ENCODE measurements around the gene RIPOR2.
"Not testable (repeated sequence)": the region's sequence is repeated elsewhere in the genome, so short reads cannot be mapped to it uniquely, and the experiment has no call there.

The RIPOR2 gene

DNA sequence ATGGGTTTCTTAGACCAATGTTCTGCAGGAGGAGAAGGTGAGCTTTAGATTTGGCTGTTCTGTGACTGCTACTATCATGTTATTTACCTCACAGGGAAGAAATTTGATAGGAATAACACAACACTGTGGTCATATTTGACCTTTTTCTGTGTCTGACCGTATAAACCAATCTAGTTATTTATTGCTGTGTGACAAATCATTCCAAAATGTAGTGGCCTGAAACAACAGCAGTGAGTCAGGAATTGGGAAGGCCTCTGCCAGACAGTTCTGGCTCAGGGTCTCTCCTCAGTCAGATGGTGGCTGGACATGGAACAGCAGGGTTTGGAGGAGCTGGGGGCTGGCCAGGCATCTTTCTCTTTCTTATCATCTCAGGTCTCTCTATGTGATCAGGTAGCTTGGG, 33.0 kb downstream of the RIPOR2 start:
- no peak for DNase-seq (ENCODE audit: low spot score)

DNA sequence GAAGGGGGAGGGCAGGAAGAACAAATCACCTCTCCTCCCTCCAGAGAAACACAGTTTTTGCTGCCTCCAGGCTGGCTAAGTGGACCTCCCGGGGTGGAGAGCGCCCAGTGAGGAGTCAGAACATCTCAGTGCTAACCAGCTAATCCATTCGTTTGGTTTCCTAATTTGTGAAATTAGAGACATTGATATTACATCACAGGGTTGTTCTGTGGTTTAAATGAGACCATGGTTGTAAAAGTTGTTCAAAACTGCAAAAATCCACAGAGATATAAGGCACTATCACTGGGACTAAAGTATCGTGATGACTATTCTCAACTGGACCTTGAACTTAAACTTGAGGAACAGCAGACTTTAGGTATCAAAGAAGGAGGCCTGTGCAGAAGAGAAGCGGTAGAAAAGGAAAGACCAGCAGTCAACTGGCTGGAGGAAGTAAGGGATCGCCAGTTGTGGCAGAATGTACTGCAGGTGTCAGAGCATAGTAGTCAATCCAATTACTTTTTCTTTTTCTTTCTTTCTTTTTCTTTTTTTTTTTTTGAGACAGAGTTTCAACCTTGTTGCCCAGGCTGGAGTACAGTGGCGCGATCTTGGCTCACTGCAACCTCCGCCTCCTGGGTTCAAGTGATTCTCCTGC, 33.9 kb downstream of the RIPOR2 start:
- DNase-seq (ENCODE audit: low spot score), result no peak

DNA sequence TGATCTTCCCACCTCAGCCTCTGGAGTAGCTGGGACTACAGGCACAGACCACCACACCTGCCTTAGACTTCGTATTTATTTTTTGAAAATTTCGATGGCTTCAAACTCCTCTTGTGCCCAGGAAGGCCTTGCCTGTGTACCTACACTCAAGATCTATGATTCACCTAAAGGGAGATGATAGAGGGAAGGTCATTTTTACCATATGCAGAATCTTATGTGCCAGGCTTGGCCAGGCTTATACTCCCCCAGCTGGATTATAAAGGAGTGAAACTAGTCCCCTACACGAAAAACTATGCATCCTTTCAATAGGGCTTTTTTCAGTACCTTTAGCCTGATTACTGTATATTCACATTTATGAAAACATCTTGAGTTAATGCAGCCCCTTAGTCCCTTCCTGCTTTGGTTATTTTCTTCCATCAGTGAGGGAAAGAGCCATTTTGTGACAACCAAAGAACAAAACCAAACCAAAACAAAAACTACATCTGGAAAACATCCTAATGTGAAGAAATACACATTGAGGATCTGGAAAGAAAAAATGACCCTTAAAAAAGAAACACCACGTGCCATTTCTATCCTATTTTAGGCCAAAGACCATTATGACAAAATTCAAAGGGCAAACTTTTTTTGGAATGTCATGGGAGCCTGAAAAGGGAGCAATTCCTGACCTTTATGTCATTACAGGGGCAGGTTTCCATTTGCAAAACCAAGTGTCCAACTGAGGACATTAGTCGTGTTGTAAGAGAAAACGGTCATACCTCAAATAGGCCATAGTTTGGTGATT, 34.7 kb downstream of the RIPOR2 start:
- DNase-seq (ENCODE audit: low spot score), result no peak

DNA sequence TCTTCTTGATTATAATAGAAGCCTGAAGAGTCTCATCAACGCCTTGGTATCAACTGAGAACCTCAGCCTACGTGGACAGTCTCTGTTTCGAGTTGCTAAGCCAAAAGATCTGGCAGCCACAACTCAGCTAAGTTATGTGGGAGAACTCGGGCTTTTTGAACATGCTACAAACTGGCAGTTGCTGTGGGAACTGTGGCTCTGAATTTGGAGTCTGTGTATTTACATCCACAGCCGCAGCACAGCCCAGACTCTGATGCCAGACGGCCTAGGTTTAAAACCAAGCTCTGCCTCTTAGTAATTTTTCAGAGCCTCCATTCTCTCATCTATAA, 35.8 kb downstream of the RIPOR2 start:
- DNase-seq (ENCODE audit: low spot score), result no peak

DNA sequence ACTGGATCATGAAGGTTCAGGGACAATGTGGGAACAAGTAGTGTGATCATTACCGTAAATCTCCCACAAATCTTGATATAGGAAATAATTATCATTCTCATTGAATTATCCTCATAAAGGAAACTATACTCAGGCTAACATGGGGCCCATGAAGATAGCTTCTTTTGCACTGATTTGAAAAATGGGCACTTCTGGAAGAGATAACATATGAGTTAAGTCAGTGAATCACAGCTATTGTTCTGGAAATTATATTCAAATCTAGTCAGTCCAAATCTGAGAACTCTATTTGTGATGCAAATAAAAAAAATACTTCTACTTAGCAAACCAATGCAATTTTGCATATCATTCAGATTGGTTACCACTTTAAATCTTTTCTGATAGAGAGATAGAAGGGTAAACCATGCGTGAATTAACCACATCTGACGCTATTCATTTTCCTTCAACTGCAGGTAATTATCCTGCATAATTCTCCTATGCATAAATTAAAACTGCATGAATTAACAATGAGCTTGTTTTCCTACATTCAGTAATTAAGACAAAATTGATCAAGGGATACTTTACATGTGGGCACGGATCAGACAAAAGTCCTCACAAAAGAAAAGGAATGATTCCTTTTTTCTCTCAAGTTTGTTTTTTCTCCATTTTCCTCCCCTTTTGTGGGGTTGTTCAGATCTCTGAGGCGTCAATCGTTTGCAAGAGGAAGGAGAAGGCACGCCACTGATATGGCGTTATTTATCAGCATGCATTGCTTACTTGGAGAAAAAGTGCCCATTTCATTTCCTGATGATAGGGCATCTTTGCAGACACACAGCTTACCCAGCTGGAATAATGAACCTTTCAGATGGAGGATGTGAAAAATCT, 36.4 kb downstream of the RIPOR2 start:
- no peak for DNase-seq (ENCODE audit: low spot score)

DNA sequence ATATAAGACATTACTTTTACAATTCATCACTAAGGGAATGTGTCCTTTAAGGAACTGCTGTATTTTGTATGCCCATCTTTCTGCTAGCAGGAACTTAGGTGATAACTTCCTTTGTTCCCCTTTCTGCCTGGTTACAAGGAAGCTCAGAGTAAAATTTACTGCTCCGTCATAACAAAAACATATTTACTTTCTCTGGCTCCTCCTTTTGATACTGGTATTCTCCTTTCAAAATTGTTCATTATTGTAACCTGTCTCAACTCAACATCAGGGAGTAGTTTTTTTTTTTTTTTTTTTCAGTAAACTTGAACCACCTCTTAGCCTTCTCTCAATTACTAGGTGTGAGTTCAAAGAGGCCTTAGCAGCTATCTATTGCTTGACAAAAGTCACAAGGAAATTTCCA, 37.1 kb downstream of the RIPOR2 start:
- no peak for DNase-seq (ENCODE audit: low spot score)

DNA sequence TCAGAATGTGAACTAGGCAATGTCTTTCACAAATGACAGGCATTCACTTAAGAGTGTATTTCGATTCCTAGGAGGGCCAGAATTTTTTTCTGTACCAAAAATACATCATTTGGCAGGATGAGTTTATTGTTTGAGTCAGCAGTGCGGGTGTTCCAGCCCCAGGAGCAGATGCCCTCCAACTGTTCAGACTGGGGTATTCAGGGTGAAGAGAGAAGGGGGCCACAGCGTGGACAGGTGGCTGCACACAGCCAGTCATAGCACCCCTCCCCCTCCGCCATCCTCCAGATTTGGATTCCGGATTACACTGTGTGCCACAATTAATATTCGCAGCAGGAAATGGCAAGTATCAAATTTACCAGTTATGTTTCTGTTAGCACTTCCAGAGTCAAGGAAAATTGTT, 38.6 kb downstream of the RIPOR2 start:
- no peak for DNase-seq (ENCODE audit: low spot score)

DNA sequence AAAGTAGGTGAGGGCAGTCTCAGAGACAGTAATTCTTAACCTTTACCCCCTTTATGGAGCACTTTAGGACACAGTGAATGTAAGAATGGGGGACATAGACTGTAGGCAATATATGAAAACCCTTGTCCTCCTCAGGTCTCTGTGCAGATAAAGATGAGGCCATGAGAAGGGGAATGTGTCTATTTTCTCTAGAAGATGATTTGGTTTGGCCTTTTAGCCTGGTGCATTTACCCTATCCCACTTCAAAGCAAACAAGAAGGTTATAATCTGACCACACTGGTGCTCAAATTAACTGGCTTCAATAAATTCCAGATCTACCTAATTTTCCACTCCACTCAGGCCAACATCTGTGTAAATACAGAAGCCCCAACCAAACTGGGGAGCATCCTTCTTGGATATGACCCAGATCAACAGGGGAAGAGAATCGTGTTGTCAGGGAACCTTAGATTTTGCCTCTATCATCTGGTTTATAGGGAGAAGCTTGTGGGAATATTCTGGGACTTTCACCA, 42.4 kb downstream of the RIPOR2 start:
- no peak for DNase-seq (ENCODE audit: low spot score)

DNA sequence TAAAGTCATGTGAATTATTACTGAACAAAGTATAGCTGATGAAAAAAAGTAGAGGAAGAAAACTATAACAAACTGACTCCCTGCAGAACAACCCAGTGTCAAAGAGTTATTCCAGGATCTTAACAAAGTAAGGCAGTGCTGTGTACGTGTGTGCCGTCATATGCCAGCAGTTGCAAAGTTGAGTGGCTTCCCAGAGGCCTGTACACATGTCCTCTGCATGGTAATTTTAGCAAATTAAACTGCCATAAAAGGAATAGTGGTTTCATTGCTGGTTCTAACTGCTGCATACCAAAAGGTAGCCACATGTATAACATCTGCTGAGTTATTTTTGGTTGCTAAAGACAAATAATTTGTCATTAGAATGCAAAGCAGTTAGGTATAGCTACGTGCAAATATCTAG, 44.8 kb downstream of the RIPOR2 start:
- DNase-seq (ENCODE audit: low spot score), result no peak

DNA sequence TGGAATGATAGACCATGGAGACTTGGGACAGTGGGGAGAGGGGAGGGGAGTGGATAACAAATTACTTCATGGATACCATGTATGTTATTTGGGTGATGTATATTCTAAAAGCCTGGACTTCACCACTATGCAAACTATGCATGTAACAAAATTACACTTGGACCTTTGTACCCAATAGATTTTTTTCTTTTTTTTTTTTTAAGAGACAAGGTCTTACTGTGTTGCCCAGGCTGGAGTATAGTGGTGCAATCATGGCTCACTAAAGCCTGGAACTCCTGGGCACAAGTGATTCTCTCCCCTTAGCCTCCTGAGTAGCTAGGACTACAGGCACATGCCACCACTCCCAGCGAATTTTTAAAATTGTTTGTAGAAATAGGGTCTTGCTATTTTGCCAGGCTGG, 45.3 kb downstream of the RIPOR2 start:
- no peak for DNase-seq (ENCODE audit: low spot score)

DNA sequence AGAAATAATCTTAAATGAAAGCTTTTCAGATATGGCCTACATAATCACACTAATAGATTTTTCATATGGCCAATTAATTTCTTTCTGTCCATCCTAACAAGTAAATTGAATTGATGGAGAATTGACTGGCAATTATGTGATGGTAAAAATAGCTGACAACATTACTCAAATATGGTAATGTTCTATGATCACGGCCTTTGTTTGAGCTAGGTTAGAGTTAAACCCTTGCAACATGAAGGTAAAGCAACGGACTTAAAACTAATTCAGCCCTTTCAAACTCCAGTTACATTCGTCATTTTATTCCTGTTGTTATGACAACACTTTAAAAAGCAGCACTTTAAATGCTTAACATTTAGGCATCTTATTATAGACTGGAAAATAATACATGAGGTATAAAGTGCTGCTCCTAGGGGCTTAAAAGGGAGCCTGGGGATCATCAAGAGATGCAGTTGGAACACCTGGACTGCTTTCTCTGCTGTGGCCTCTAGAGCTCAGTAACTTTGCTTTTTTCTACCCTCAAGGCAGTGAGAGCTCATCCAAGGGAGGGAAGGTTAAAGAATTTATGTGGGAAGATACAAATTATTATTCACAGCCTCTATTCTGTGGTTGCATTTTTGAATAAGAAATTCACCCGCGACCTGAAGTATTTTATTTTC, 46.9 kb downstream of the RIPOR2 start:
- no peak for DNase-seq (ENCODE audit: low spot score)

DNA sequence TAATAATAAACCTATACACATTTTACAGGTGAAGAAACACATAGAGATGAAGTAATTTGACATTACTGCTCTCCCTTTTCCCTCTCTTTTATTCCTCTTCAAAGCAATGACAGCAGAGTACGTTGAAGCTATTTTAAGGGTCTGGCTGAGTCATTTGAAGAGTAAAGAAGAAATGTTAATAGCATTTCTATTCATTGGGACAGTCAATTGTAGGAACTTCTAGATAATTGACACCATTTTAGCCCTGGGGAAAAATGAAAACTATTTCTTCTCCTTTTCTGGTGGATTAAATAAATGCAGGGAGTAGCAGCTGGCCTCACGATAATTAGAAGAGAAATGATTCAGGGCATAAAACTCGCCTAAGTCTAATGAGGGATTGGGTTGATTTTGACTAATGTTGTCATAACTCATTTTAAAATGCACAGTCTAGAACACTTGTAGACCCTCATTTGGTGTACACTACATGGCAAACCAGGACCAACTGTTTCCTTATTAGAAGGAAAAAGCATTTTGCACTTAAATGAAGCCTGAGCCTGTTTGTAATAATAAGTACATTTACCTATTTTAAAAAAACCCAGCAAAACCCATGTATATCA, 48.1 kb downstream of the RIPOR2 start:
- no peak for DNase-seq (ENCODE audit: low spot score)

DNA sequence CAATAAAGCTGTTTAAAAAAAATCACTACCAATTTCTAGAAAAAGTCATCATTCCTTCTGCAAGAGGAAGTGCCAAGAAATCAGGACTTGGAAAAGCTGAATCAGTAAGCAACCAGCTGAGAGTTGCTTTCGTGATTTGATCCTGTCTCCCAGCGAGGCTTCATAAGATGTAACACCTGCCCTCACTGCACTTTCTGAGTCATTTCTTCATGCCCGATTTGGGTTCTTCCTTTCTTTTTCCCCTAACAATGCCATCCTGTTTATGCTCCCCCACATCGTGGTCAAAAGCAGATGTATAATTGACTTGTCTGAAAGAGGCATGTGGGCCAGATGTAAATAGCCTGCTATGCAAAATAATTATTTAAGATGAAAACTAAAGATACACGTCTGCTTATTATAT, 52.1 kb downstream of the RIPOR2 start:
- DNase-seq (ENCODE audit: low spot score), result no peak

DNA sequence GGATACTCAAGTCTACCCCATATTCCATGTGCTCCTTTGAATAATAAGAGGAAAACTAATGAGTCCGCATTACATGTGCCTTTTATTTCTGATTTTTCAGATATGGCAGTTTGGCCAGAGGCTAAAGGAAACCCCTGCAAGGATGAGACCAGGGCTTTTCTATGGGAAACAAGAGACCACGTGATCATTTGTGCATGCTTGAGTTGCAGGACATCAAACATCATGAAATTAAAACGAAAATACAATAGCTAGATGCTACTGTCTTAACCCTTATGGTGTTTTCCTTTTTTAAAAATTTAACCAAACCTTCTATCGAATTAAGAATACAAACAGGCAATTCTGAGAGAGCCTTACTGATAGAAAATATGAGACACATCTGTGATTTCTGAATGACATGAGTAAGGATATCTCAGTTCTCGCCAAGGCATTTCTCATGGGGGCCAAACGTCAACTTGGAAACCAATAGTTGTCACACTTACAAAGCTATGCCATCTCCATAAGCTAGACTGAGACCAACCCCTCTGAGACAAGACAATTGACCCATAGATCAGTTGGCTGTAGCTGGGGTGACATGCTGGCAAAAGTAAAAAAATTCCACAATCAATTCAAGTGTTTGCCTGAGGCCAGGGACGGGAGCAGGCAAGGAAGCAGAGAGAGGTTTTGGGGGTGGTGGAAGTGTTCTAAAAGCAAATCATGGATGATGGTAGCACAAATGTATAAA, 52.8 kb downstream of the RIPOR2 start:
- DNase-seq (ENCODE audit: low spot score), result no peak

DNA sequence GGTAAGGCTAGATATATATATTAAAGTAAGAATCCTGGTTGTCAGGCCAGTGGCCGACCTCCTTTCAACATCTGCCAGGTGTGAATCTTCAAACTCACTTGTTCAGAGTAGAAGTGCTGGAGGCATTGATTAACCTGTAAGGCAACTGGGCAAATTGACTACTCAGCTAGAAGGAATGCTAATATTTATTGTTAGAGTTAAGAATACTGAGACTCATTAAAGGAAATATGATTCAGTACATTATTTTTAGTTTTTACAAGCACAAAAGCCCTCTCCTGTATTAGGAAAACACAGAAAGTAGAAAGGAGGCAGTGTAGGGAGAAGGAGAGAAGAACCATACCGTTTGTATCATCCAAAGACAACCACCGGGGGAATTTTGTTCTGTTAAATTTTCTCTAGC, 53.5 kb downstream of the RIPOR2 start:
- DNase-seq (ENCODE audit: low spot score), result no peak

DNA sequence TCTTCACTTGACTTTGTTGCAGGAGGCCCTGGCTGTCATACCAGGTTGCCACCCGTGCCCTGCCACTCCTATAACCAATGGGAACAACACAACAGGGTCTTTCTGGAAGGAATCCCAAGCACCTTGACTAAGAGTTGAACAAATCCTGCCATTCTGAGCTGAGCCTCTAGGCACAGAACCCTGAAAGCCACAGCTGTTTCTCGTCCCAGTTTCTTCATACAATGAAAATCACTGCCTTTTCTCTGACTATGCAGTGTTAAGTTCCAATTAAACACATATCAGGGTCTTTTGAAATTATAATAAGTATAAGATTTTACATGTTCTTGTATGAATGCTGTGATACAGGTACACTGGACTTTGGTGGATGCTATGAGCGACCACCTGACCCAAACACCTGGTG, 54.4 kb downstream of the RIPOR2 start:
- no peak for DNase-seq (ENCODE audit: low spot score)

DNA sequence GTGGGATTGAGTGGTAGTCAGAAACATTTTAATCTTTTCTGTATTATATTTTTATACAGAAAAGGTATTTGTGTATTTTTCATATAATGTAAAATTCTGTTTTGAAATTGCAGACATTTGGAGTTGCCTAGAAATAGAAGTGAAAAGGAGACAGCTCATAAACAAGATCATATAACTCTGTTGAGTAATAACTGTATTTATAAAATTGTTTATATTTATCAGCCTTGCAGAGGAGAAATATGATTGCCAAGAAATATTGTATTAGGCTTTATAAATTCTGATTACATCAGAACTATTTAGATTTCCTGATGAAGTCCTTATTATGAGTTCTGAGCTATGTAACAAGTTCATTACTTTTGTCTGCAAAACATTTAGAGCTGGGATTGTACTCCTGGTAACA, 55.3 kb downstream of the RIPOR2 start:
- no peak for DNase-seq (ENCODE audit: low spot score)

DNA sequence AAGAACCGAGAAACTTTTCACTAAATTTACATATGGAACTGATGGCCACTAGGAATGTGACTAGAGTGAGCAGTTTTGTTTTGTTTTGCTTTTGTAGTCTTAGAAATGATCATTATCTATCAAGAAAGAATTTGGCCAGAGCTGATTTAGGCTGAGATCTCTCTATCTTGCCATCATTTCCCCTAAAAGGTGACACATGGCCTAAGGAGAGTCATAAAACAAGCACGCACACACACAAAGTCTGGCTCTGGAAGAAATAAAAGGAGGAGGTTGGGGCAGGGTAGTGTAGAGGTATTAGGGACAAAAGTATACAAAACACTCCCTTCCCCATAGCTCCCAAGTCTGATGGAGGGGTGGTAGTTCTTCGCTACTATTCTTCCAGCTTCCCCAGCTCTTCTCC, 56.4 kb downstream of the RIPOR2 start:
- DNase-seq (ENCODE audit: low spot score), result no peak

DNA sequence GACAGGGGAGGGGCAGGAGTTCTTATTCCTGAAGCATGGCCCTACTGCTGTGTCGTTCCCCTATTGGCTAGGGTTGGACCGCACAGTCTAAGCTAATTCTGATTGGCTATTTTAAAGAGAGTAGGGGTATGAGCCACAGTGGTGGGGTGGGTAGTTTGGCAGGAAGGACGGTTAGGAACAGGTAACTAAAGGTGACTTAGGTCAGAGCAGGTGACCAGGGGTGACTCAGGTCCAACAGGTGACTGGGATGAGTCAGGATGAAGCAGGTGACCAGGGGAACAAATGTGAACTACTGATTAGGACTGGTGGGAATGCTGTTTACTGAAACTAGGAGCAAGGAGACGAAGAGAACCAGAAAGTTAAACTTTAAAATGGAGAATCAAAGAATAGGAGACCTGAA, 58.0 kb downstream of the RIPOR2 start:
- not testable (repeated sequence) for DNase-seq (ENCODE audit: low spot score)

DNA sequence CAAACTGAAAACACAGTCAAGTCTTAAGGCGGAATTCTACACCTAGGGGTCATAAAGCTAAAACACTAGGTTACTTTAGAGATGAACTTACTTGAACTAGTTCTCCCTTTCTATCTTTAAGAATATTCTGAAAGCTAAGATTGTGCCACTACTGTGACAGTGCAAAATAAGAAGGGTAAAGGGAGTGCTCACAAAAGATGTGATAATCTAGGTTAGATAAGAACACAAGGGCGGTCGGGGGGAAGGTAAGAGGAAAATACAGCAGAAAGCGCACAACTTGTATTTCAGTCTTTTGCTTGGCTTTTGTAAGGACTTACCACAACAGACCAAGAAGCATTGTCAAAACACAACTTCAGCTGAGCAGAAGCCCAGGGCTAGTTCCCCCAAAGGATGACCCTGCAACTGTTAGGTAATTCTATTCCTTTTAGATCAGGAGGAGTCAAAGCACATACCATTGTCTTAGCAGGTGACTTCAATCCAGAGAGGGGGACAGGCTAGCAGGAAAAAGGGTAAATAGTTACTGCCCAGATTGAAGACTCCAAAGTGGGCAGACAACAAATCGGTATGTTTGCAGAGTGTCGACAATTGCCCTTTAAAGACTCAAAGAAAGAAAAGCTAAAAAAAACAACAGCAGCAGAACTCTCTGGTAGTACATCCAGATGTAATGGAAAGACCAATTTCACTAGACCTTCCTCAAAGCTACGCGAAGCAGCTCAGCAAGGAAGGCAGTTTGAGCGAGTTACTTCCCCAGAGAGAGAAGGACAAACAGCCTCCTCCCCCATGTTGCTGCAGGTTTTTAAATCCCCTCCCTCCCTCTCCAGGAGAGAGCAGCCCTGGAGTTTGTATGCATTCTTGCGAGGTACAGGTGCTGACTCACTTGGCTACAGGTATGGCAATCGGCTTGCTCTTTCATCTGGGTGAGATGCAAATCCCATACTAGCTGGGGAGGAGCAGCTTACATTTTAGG, 59.0 kb downstream of the RIPOR2 start:
- DNase-seq (ENCODE audit: low spot score), result no peak
